Measurements from ENCODE around the gene TEX2.
"Not testable (repeated sequence)": the region's sequence is repeated elsewhere in the genome, so short reads cannot be mapped to it uniquely, and the experiment has no call there.

Gene TEX2

GRCh38 chr17:64188088-64188487 is 75.0 kb downstream of the TEX2 start:
- H2BK120ac ChIP-seq (ENCODE audit: low read depth, low read length): no peak overlapping the region
- no peak overlapping the region for H4K8ac ChIP-seq (ENCODE audit: low read depth, low read length)
- H3K27me3 ChIP-seq (ENCODE audit: control insufficient read depth in 3 of 3, insufficient read depth in 3 of 3, low read depth in 1 of 3, low read length in 3 of 3): no peaks in the 10 kb centered on the region
- no CpG with 5 or more reads among the region's 15 CpGs for WGBS, 2 donors (ENCODE audit: extremely low coverage in 2 of 2, insufficient read length in 2 of 2, insufficient replicate concordance in 1 of 2)
- no peak overlapping the region for H2BK12ac ChIP-seq (ENCODE audit: low read length)
- DNase-seq (ENCODE audit: low spot score): no peak
- H3K79me1 ChIP-seq (ENCODE audit: low read depth, low read length): no peaks in the 10 kb centered on the region
- H3K18ac ChIP-seq (ENCODE audit: low read length): no peak overlapping the region
- no peak overlapping the region for H3K4me3 ChIP-seq (ENCODE audit: low read length in 2 of 2)
- peak overlapping the region; percentile 63 for H3K14ac ChIP-seq (ENCODE audit: low read length)
- H3K4me1 ChIP-seq (ENCODE audit: control insufficient read depth in 2 of 2, insufficient read depth in 1 of 2, low read depth in 1 of 2, low read length in 2 of 2): no peaks in the 10 kb centered on the region
- H2BK15ac ChIP-seq (ENCODE audit: low read length): no peak overlapping the region
- H2BK5ac ChIP-seq (ENCODE audit: low read length): no peak overlapping the region
- H3K23ac ChIP-seq (ENCODE audit: low read depth, low read length, poor library complexity): no peak overlapping the region
- H3K36me3 ChIP-seq (replicated peaks in 1 of 2; ENCODE audit: control insufficient read depth in 2 of 2, insufficient read depth in 2 of 2, low read length in 2 of 2): peaks cover 0 to 25% of the 10 kb centered on the region in 2 donors
- no peak overlapping the region for H3K4me2 ChIP-seq (ENCODE audit: insufficient read depth, low read length, poor library complexity, severe bottlenecking)
- no peak overlapping the region for H3K9ac ChIP-seq (ENCODE audit: low read depth, low read length, poor library complexity)
- no peaks in the 10 kb centered on the region for H3K9me3 ChIP-seq (replicated peaks in 1 of 2; ENCODE audit: control insufficient read depth in 2 of 2, insufficient read depth in 1 of 2, low read depth in 1 of 2, low read length in 2 of 2)
- H4K91ac ChIP-seq (ENCODE audit: low read depth, low read length, poor library complexity): no peak overlapping the region
- H2AFZ ChIP-seq (ENCODE audit: low read length): no peak overlapping the region
- H3K27ac ChIP-seq (replicated peaks; ENCODE audit: low read length): no peak overlapping the region
- H3K4ac ChIP-seq (ENCODE audit: low read length): no peak overlapping the region
- H2AK5ac ChIP-seq (ENCODE audit: low read depth, low read length): no peak overlapping the region

- H4K8ac ChIP-seq (ENCODE audit: low read depth, low read length): no peak overlapping the region
- no peak overlapping the region for H2AFZ ChIP-seq (ENCODE audit: low read length)
- no peaks in the 10 kb centered on the region for H3K27me3 ChIP-seq (ENCODE audit: control insufficient read depth in 3 of 3, insufficient read depth in 3 of 3, low read depth in 1 of 3, low read length in 3 of 3)
- DNase-seq (ENCODE audit: low spot score): no peak
- H2BK12ac ChIP-seq (ENCODE audit: low read length): no peak overlapping the region
- H3K4ac ChIP-seq (ENCODE audit: low read length): no peak overlapping the region
- H3K18ac ChIP-seq (ENCODE audit: low read length): no peak overlapping the region
- H2BK15ac ChIP-seq (ENCODE audit: low read length): no peak overlapping the region
- H3K4me2 ChIP-seq (ENCODE audit: insufficient read depth, low read length, poor library complexity, severe bottlenecking): no peak overlapping the region
- H3K27ac ChIP-seq (replicated peaks; ENCODE audit: low read length): no peak overlapping the region
- no peak overlapping the region for H2BK5ac ChIP-seq (ENCODE audit: low read length)
- no peak overlapping the region for H3K9ac ChIP-seq (ENCODE audit: low read depth, low read length, poor library complexity)
- no peak overlapping the region for H3K4me3 ChIP-seq (ENCODE audit: low read length in 2 of 2)
- no peak overlapping the region for H2BK120ac ChIP-seq (ENCODE audit: low read depth, low read length)
- H3K14ac ChIP-seq (ENCODE audit: low read length): no peak overlapping the region
- H4K91ac ChIP-seq (ENCODE audit: low read depth, low read length, poor library complexity): no peak overlapping the region
- WGBS, 2 donors (ENCODE audit: extremely low coverage in 2 of 2, insufficient read length in 2 of 2, insufficient replicate concordance in 1 of 2): no CpG with 5 or more reads among the region's 11 CpGs
- no peaks in the 10 kb centered on the region for H3K79me1 ChIP-seq (ENCODE audit: low read depth, low read length)
- peaks cover 0 to 17% of the 10 kb centered on the region in 2 donors for H3K36me3 ChIP-seq (replicated peaks in 1 of 2; ENCODE audit: control insufficient read depth in 2 of 2, insufficient read depth in 2 of 2, low read length in 2 of 2)
- no peak overlapping the region for H2AK5ac ChIP-seq (ENCODE audit: low read depth, low read length)
- H3K4me1 ChIP-seq (ENCODE audit: control insufficient read depth in 2 of 2, insufficient read depth in 1 of 2, low read depth in 1 of 2, low read length in 2 of 2): no peaks in the 10 kb centered on the region
- no peaks in the 10 kb centered on the region for H3K9me3 ChIP-seq (replicated peaks in 1 of 2; ENCODE audit: control insufficient read depth in 2 of 2, insufficient read depth in 1 of 2, low read depth in 1 of 2, low read length in 2 of 2)
- H3K23ac ChIP-seq (ENCODE audit: low read depth, low read length, poor library complexity): no peak overlapping the region
Observed at GRCh38 chr17:64187093-64187895, 75.8 kb downstream of the TEX2 start.

- H2AFZ ChIP-seq (ENCODE audit: low read length): no peak overlapping the region
- no peak overlapping the region for H2BK5ac ChIP-seq (ENCODE audit: low read length)
- H3K9ac ChIP-seq (ENCODE audit: low read depth, low read length, poor library complexity): no peak overlapping the region
- H3K4ac ChIP-seq (ENCODE audit: low read length): no peak overlapping the region
- peaks cover 0 to 12% of the 10 kb centered on the region in 2 donors for H3K36me3 ChIP-seq (replicated peaks in 1 of 2; ENCODE audit: control insufficient read depth in 2 of 2, insufficient read depth in 2 of 2, low read length in 2 of 2)
- no peak overlapping the region for H2BK15ac ChIP-seq (ENCODE audit: low read length)
- H4K91ac ChIP-seq (ENCODE audit: low read depth, low read length, poor library complexity): no peak overlapping the region
- no peak overlapping the region for H3K14ac ChIP-seq (ENCODE audit: low read length)
- no peak overlapping the region for H3K18ac ChIP-seq (ENCODE audit: low read length)
- H3K79me1 ChIP-seq (ENCODE audit: low read depth, low read length): no peaks in the 10 kb centered on the region
- no peaks in the 10 kb centered on the region for H3K4me1 ChIP-seq (ENCODE audit: control insufficient read depth in 2 of 2, insufficient read depth in 1 of 2, low read depth in 1 of 2, low read length in 2 of 2)
- no peak overlapping the region for H2BK120ac ChIP-seq (ENCODE audit: low read depth, low read length)
- H3K4me2 ChIP-seq (ENCODE audit: insufficient read depth, low read length, poor library complexity, severe bottlenecking): no peak overlapping the region
- WGBS, 2 donors (ENCODE audit: extremely low coverage in 2 of 2, insufficient read length in 2 of 2, insufficient replicate concordance in 1 of 2): no CpG with 5 or more reads among the region's 12 CpGs
- no peaks in the 10 kb centered on the region for H3K27me3 ChIP-seq (ENCODE audit: control insufficient read depth in 3 of 3, insufficient read depth in 3 of 3, low read depth in 1 of 3, low read length in 3 of 3)
- no peak overlapping the region for H2AK5ac ChIP-seq (ENCODE audit: low read depth, low read length)
- no peak overlapping the region for H3K4me3 ChIP-seq (ENCODE audit: low read length in 2 of 2)
- H3K23ac ChIP-seq (ENCODE audit: low read depth, low read length, poor library complexity): no peak overlapping the region
- H3K27ac ChIP-seq (replicated peaks; ENCODE audit: low read length): no peak overlapping the region
- no peak overlapping the region for H2BK12ac ChIP-seq (ENCODE audit: low read length)
- no peak for DNase-seq (ENCODE audit: low spot score)
- no peak overlapping the region for H4K8ac ChIP-seq (ENCODE audit: low read depth, low read length)
- H3K9me3 ChIP-seq (replicated peaks in 1 of 2; ENCODE audit: control insufficient read depth in 2 of 2, insufficient read depth in 1 of 2, low read depth in 1 of 2, low read length in 2 of 2): no peaks in the 10 kb centered on the region
Observed at GRCh38 chr17:64186171-64187092, 76.6 kb downstream of the TEX2 start.

- not testable (repeated sequence) for H3K4me1 ChIP-seq (ENCODE audit: control insufficient read depth in 2 of 2, insufficient read depth in 1 of 2, low read depth in 1 of 2, low read length in 2 of 2); H3K27ac ChIP-seq (replicated peaks; ENCODE audit: low read length); H3K4me3 ChIP-seq (ENCODE audit: low read length in 2 of 2); H4K8ac ChIP-seq (ENCODE audit: low read depth, low read length); H3K18ac ChIP-seq (ENCODE audit: low read length); H2BK15ac ChIP-seq (ENCODE audit: low read length); H4K91ac ChIP-seq (ENCODE audit: low read depth, low read length, poor library complexity); H3K79me1 ChIP-seq (ENCODE audit: low read depth, low read length); H3K14ac ChIP-seq (ENCODE audit: low read length); DNase-seq (ENCODE audit: low spot score); H2BK5ac ChIP-seq (ENCODE audit: low read length); H3K9ac ChIP-seq (ENCODE audit: low read depth, low read length, poor library complexity); H3K4ac ChIP-seq (ENCODE audit: low read length); H2AFZ ChIP-seq (ENCODE audit: low read length); H3K4me2 ChIP-seq (ENCODE audit: insufficient read depth, low read length, poor library complexity, severe bottlenecking); H3K23ac ChIP-seq (ENCODE audit: low read depth, low read length, poor library complexity); H3K27me3 ChIP-seq (ENCODE audit: control insufficient read depth in 3 of 3, insufficient read depth in 3 of 3, low read depth in 1 of 3, low read length in 3 of 3); H3K9me3 ChIP-seq (replicated peaks in 1 of 2; ENCODE audit: control insufficient read depth in 2 of 2, insufficient read depth in 1 of 2, low read depth in 1 of 2, low read length in 2 of 2); H2BK12ac ChIP-seq (ENCODE audit: low read length); H2AK5ac ChIP-seq (ENCODE audit: low read depth, low read length); H2BK120ac ChIP-seq (ENCODE audit: low read depth, low read length); H3K36me3 ChIP-seq (replicated peaks in 1 of 2; ENCODE audit: control insufficient read depth in 2 of 2, insufficient read depth in 2 of 2, low read length in 2 of 2)
- WGBS, 2 donors (ENCODE audit: extremely low coverage in 2 of 2, insufficient read length in 2 of 2, insufficient replicate concordance in 1 of 2): no CpG with 5 or more reads among the region's 9 CpGs
Observed at GRCh38 chr17:64185557-64185956, 77.5 kb downstream of the TEX2 start.

Measured in neuronal stem cell (in vitro differentiated cells).